GM21447 (cell line): ENCODE measurements around the gene KRT10.
"Not testable (repeated sequence)": the region's sequence is repeated elsewhere in the genome, so short reads cannot be mapped to it uniquely, and the experiment has no call there.

Experiments
- ATAC-seq: cut with Tn5 transposase; IDR thresholded peaks from one replicate; pipeline ENCODE4 v1.9.1; 2021; ENCODE audit not compliant: unreplicated experiment

KRT10 gene

GRCh38 chr17:40822132-40822812 is at the start of gene KRT10:
KRT10 (minus strand) TSS chr17:40822614; CDS start chr17:40822585, 29 bp downstream.
- no peak for ATAC-seq

GRCh38 chr17:40871316-40871715 is 48.9 kb upstream of the KRT10 start:
- ATAC-seq, result no peak

- ATAC-seq, result no peak
Observed at GRCh38 chr17:40870136-40870535, 47.7 kb upstream of the KRT10 start.

- ATAC-seq, result no peak
Observed at GRCh38 chr17:40866838-40867237, 44.4 kb upstream of the KRT10 start, which contains the start of gene KRT12. KRT12 (minus strand) TSS chr17:40867223; CDS start chr17:40867186, 37 bp downstream.

- ATAC-seq, result no peak
Observed at GRCh38 chr17:40864661-40865390, 42.4 kb upstream of the KRT10 start.

- no peak for ATAC-seq
Observed at GRCh38 chr17:40862985-40863733, 40.7 kb upstream of the KRT10 start.

GRCh38 chr17:40859536-40859935 is 37.1 kb upstream of the KRT10 start:
- no peak for ATAC-seq

- ATAC-seq, result not testable (repeated sequence)
Observed at GRCh38 chr17:40858667-40859066, 36.3 kb upstream of the KRT10 start.

- ATAC-seq, result no peak
Observed at GRCh38 chr17:40857535-40857934, 35.1 kb upstream of the KRT10 start.

GRCh38 chr17:40854175-40854814 is 31.9 kb upstream of the KRT10 start:
- ATAC-seq, result no peak

- no peak for ATAC-seq
Observed at GRCh38 chr17:40852364-40852763, 29.9 kb upstream of the KRT10 start.

GRCh38 chr17:40850293-40850972 is 28.0 kb upstream of the KRT10 start:
- no peak for ATAC-seq

- ATAC-seq, result no peak
Observed at GRCh38 chr17:40849723-40850122, 27.3 kb upstream of the KRT10 start.

GRCh38 chr17:40848583-40849235 is 26.3 kb upstream of the KRT10 start:
- no peak for ATAC-seq

GRCh38 chr17:40846515-40847144 is 24.2 kb upstream of the KRT10 start:
- no peak for ATAC-seq

GRCh38 chr17:40844671-40845107 is 22.3 kb upstream of the KRT10 start:
- no peak for ATAC-seq

GRCh38 chr17:40843242-40843641 is 20.8 kb upstream of the KRT10 start:
- no peak for ATAC-seq

- ATAC-seq, result no peak
Observed at GRCh38 chr17:40841246-40841645, 18.8 kb upstream of the KRT10 start.

- no peak for ATAC-seq
Observed at GRCh38 chr17:40839194-40839593, 16.8 kb upstream of the KRT10 start.

- ATAC-seq, result no peak
Observed at GRCh38 chr17:40836020-40836419, 13.6 kb upstream of the KRT10 start.
